H9 (cell line): ENCODE data around the gene SYK. TPM values are rescaled to one million over a fixed set of nuclear protein-coding genes. Genes with fewer than 3 reads are reported as not detected.

Source experiments
- DNase-seq: peaks from one replicate; pipeline ENCODE4 v3.0.0-alpha.2; 2017
- H2AFZ ChIP-seq: one replicate; pipeline ENCODE4 v1.6.1; 2013; ENCODE audit warnings: mild to moderate bottlenecking, low read length, control low read depth, moderate library complexity
- H2AK5ac ChIP-seq: 2 replicates; pipeline ENCODE4 v1.6.1; 2013; ENCODE audit warnings: low read length, control low read depth, mixed read lengths; ENCODE audit not compliant: insufficient read length
- H2BK120ac ChIP-seq: one replicate; pipeline ENCODE4 v1.6.1; 2013; ENCODE audit warnings: low read depth, mild to moderate bottlenecking, low read length, control low read depth, inconsistent platforms; ENCODE audit not compliant: poor library complexity, severe bottlenecking
- H2BK12ac ChIP-seq: 2 replicates; pipeline ENCODE4 v1.6.1; 2013; ENCODE audit warnings: low read length, control low read depth, mixed read lengths, low read depth; ENCODE audit not compliant: insufficient read length
- H2BK15ac ChIP-seq: 2 replicates; pipeline ENCODE4 v1.6.1; 2013; ENCODE audit warnings: low read depth, low read length, control low read depth
- H2BK20ac ChIP-seq: one replicate; pipeline ENCODE4 v1.6.1; 2013; ENCODE audit warnings: low read depth, mild to moderate bottlenecking, low read length, control low read depth, inconsistent platforms; ENCODE audit not compliant: poor library complexity, severe bottlenecking
- H2BK5ac ChIP-seq: 2 replicates; pipeline ENCODE4 v1.6.1; 2013; ENCODE audit warnings: low read length, control low read depth, mixed read lengths; ENCODE audit not compliant: insufficient read length
- H3K14ac ChIP-seq: 2 replicates; pipeline ENCODE4 v1.6.1; 2013; ENCODE audit warnings: low read length, control low read depth; ENCODE audit not compliant: insufficient read depth
- H3K18ac ChIP-seq: 2 replicates; pipeline ENCODE4 v1.6.1; 2013; ENCODE audit warnings: low read depth, mild to moderate bottlenecking, mixed read lengths, low read length, control low read depth; ENCODE audit not compliant: insufficient read length
- H3K23ac ChIP-seq: 2 replicates; pipeline ENCODE4 v1.6.1; 2013; ENCODE audit warnings: low read length, control low read depth, mixed read lengths, low read depth; ENCODE audit not compliant: insufficient read length
- H3K23me2 ChIP-seq: 2 replicates; pipeline ENCODE4 v1.6.1; 2013; ENCODE audit warnings: low read depth, mild to moderate bottlenecking, mixed read lengths, low read length, control low read depth; ENCODE audit not compliant: insufficient read length, poor library complexity, severe bottlenecking
- H3K27ac ChIP-seq: 2 replicates; pipeline ENCODE4 v1.5.1; 2013; ENCODE audit warnings: low read length, control low read depth, mixed read lengths, low read depth; ENCODE audit not compliant: insufficient read length
- H3K27me3 ChIP-seq: 2 replicates; pipeline ENCODE4 v1.6.1; 2013; ENCODE audit warnings: low read length, control low read depth, inconsistent platforms; ENCODE audit not compliant: insufficient read depth
- H3K4ac ChIP-seq: 2 replicates; pipeline ENCODE4 v1.6.1; 2013; ENCODE audit warnings: low read depth, mild to moderate bottlenecking, control low read depth, inconsistent platforms, low read length, moderate library complexity
- H3K4me1 ChIP-seq: 2 replicates; pipeline ENCODE4 v1.6.1; 2013; ENCODE audit warnings: low read length, control low read depth, inconsistent platforms; ENCODE audit not compliant: insufficient read depth
- H3K4me2 ChIP-seq: 2 replicates; pipeline ENCODE4 v1.6.1; 2013; ENCODE audit warnings: low read length, control low read depth, mixed read lengths; ENCODE audit not compliant: insufficient read length, insufficient read depth
- H3K56ac ChIP-seq: 2 replicates; pipeline ENCODE4 v1.6.1; 2013; ENCODE audit warnings: low read depth, mild to moderate bottlenecking, mixed read lengths, low read length, control low read depth; ENCODE audit not compliant: insufficient read length
- H3K79me1 ChIP-seq: 2 replicates; pipeline ENCODE4 v1.6.1; 2013; ENCODE audit warnings: low read depth, mild to moderate bottlenecking, moderate library complexity, low read length, control low read depth, inconsistent platforms; ENCODE audit not compliant: insufficient read depth, poor library complexity, severe bottlenecking
- H3K79me2 ChIP-seq: 2 replicates; pipeline ENCODE4 v1.6.1; 2013; ENCODE audit warnings: low read length, control low read depth, inconsistent platforms; ENCODE audit not compliant: insufficient read depth
- H3K9ac ChIP-seq: 2 replicates; pipeline ENCODE4 v1.6.1; 2013; ENCODE audit warnings: low read length, control low read depth, mixed read lengths; ENCODE audit not compliant: insufficient read length; ENCODE audit errors: extremely low read depth
- H3K9me3 ChIP-seq: one replicate; pipeline ENCODE4 v1.6.1; 2013; ENCODE audit warnings: low read depth, low read length, inconsistent platforms; ENCODE audit not compliant: control insufficient read depth
- H3T11ph ChIP-seq: one replicate; pipeline ENCODE4 v1.6.1; 2013; ENCODE audit warnings: mild to moderate bottlenecking, low read length, control low read depth, inconsistent platforms
- H4K20me1 ChIP-seq: one replicate; pipeline ENCODE4 v1.6.1; 2013; ENCODE audit not compliant: control insufficient read depth, insufficient read length, insufficient read depth
- H4K5ac ChIP-seq: 2 replicates; pipeline ENCODE4 v1.6.1; 2013; ENCODE audit warnings: low read depth, mild to moderate bottlenecking, mixed read lengths, low read length, control low read depth; ENCODE audit not compliant: insufficient read length
- H4K8ac ChIP-seq: replicated peaks from 2 replicates; pipeline ENCODE4 v1.6.1; 2013; ENCODE audit warnings: low read length, control low read depth, mixed read lengths, low read depth; ENCODE audit not compliant: insufficient read length
- H4K91ac ChIP-seq: 2 replicates; pipeline ENCODE4 v1.6.1; 2013; ENCODE audit warnings: low read depth, mild to moderate bottlenecking, moderate library complexity, mixed read lengths, low read length, control low read depth; ENCODE audit not compliant: insufficient read length
- H3K27ac Mint-ChIP-seq, 3 experiments: 2 replicates in 2 of 3; 3 replicates in 1 of 3; pipeline ENCODE4 v1.8.0; 2020 to 2021; ENCODE audit warnings: mixed read lengths in 3 of 3, mild to moderate bottlenecking in 1 of 3, moderate library complexity in 1 of 3
- H3K27me3 Mint-ChIP-seq: 2 replicates; pipeline ENCODE4 v1.8.0; 2021; ENCODE audit warnings: low read depth, mild to moderate bottlenecking, moderate library complexity, mixed read lengths
- H3K36me3 Mint-ChIP-seq, 3 experiments: 2 replicates in 2 of 3; 3 replicates in 1 of 3; pipeline ENCODE4 v1.8.0; 2020 to 2021; ENCODE audit warnings: low read depth in 3 of 3, mixed read lengths in 3 of 3; ENCODE audit not compliant: insufficient read depth in 1 of 3
- H3K4me1 Mint-ChIP-seq, 2 experiments: 2 replicates each; pipeline ENCODE4 v1.8.0; 2020; ENCODE audit warnings: mixed read lengths in 2 of 2
- H3K4me3 Mint-ChIP-seq, 2 experiments: 2 replicates in 1 of 2; 3 replicates in 1 of 2; pipeline ENCODE4 v1.8.0; 2020 to 2021; ENCODE audit warnings: mild to moderate bottlenecking in 2 of 2, mixed read lengths in 2 of 2, moderate library complexity in 1 of 2
- H3K9me3 Mint-ChIP-seq, 2 experiments: 2 replicates in 1 of 2; 3 replicates in 1 of 2; pipeline ENCODE4 v1.8.0; 2020; ENCODE audit warnings: mild to moderate bottlenecking in 2 of 2, mixed read lengths in 2 of 2, moderate library complexity in 1 of 2
- CTCF ChIP-seq: fragments of 200-600 bp; sonication (generic); conservative IDR thresholded peaks from 3 replicates; pipeline ENCODE4 v1.8.0; 2021; ENCODE audit warnings: antibody characterized with exemption, mild to moderate bottlenecking
- WGBS: extraction: QIAGEN DNeasy Blood & Tissue Kit; methylation state at CpG from one replicate; pipeline ENCODE4 v1.1.7; 2013; ENCODE audit warnings: missing lambda C conversion rate, low lambda C conversion rate, mixed read lengths; ENCODE audit not compliant: insufficient read length; ENCODE audit errors: extremely low coverage; 5-methylcytosine and 5-hydroxymethylcytosine counted together
- total RNA-seq: library from RNA; stranded (reverse); gene quantifications from 2 replicates; pipeline ENCODE4 v1.2.1, GENCODE V29; 2021

SYK gene
- total RNA-seq, 1 experiment from 2014 or later = 7.9 TPM

DNA sequence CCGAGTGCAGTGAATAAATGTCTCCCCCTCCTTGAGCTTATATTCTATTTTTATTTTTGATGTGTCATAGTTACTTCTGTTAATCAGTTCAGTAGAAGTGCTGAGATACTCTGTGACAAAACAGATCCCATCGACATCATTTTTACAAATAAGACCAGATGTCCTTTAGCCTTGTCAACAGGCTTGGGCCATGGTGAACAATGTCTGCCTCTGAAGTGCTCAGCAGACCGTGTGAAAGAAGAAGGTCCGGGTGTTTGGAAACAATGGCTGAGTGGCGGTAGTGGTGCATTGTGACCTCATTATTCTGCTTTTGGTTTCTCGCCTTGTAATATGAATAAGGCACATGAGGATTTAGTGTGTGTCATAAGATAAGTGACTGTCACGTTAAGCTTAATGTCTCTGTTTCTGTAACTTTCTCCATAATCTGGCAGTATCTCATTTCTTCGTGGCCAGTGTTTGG, 71.2 kb downstream of the SYK start:
- Histone ChIP-seq H2AK5ac (no peak overlapping the region), H3K9ac (no peak overlapping the region), H2AFZ (no peak overlapping the region), H3K4ac (no peak overlapping the region), H2BK120ac (no peak overlapping the region), H4K20me1 (no peaks in the 10 kb centered on the region), H3K56ac (no peak overlapping the region), H3K79me1 (no peaks in the 10 kb centered on the region), H3K27me3 (no peaks in the 10 kb centered on the region), H2BK15ac (no peak overlapping the region), H3K18ac (no peak overlapping the region), H3K23ac (no peak overlapping the region), H3K23me2 (no peaks in the 10 kb centered on the region), H3T11ph (no peak overlapping the region), H3K79me2 (no peaks in the 10 kb centered on the region), H4K8ac (no peak overlapping the region), H2BK12ac (no peak overlapping the region), H3K14ac (no peak overlapping the region), H4K91ac (no peak overlapping the region), H2BK5ac (no peak overlapping the region), H3K27ac (no peak overlapping the region), H4K5ac (no peak overlapping the region), H3K9me3 (no peaks in the 10 kb centered on the region), H2BK20ac (no peak overlapping the region), H3K4me2 (no peak overlapping the region), H3K4me1 (no peaks in the 10 kb centered on the region)
- Mint-ChIP-seq H3K27ac (no peak overlapping the region), H3K36me3 (no peaks in the 10 kb centered on the region), H3K4me1 (peaks cover 7 to 12% of the 10 kb centered on the region in 2 experiments), H3K4me3 (no peak overlapping the region), H3K27me3 (no peaks in the 10 kb centered on the region), H3K9me3 (no peaks in the 10 kb centered on the region)
- DNase-seq = no peak
- no CpG with 5 or more reads among the region's 8 CpGs for WGBS
- no peak for TF ChIP-seq CTCF
